ENCODE results near the gene PCSK4.

- TF ChIP-seq PATZ1 (CRISPR knock-in tag; IDR thresholded peaks at IDR 0.05) (no peak), CREB1 (IDR thresholded peaks at IDR 0.05) (no peak), CREB1 (CRISPR knock-in tag; IDR thresholded peaks at IDR 0.05) (no peak), ZNF776 (CRISPR knock-in tag; IDR thresholded peaks at IDR 0.05) (no peak), MTERF4 (CRISPR knock-in tag; IDR thresholded peaks at IDR 0.05) (no peak), RNF2 (conservative IDR thresholded peaks at IDR 0.05; ENCODE audit: low read depth) (no peak), CTCF (CRISPR knock-in tag; IDR thresholded peaks at IDR 0.05) (no peak), BORCS8-MEF2B (CRISPR knock-in tag; IDR thresholded peaks at IDR 0.05) (no peak), CHD4 (IDR thresholded peaks at IDR 0.05; ENCODE audit: borderline replicate concordance, low read length) (no peak), MAX (IDR thresholded peaks at IDR 0.05) (no peak), BCL3 (CRISPR knock-in tag; IDR thresholded peaks at IDR 0.05) (no peak), ZNF460 (CRISPR knock-in tag; IDR thresholded peaks at IDR 0.05; ENCODE audit: borderline replicate concordance) (no peak), ETV6 (CRISPR knock-in tag; conservative IDR thresholded peaks at IDR 0.05) (no peak)
These were observed 6.1 kb downstream of the PCSK4 start for GRCh38 chr19:1483979-1484428.

All from HepG2 (cell line).